Cardiac septum (tissue), 1 donor: ENCODE results near the gene UGT2A3. TPM values are rescaled to one million over a fixed set of nuclear protein-coding genes. Genes with fewer than 3 reads are reported as not detected.

Experiments used
- total RNA-seq: library from RNA; stranded (reverse); fragmentation: NEBNext Ultra II Directional; extraction: Animal tissue kit (Norgen Biotek cat#: 25700); gene quantifications from one replicate; pipeline ENCODE4 v1.2.1, GENCODE V29; 2021
- donor health status: DM: no; HTN: no; CAD: no.

The UGT2A3 gene
- total RNA-seq, 1 donor from 2014 or later: not detected

Other genes with a start within 250 kb of the UGT2A3 start
- not detected for gene UGT2B10, start 135.8 kb downstream of the UGT2A3 start, total RNA-seq
- gene UGT2B7, start 144.7 kb upstream of the UGT2A3 start, total RNA-seq: not detected